ENCODE measurements around the gene TAAR8.

The TAAR8 gene

GRCh38 chr6:132570221-132570777 lies 17.8 kb downstream of the TAAR8 start, which contains the start of gene TAAR6:
Gene TAAR6, plus strand, starts transcription at chr6:132570322. Its CDS starts 0 bp downstream, at chr6:132570322.
- no peaks in the 10 kb centered on the region for H3K9me3 ChIP-seq
- no peak within 1 kb of the TSS for H3K27ac ChIP-seq
- H3K36me3 ChIP-seq = no peaks in the 10 kb centered on the region
- TF ChIP-seq CTCF (IDR thresholded peaks at IDR 0.05) = no peak
- H3K27me3 ChIP-seq = peaks cover 32% of the 10 kb centered on the region
- no peak within 1 kb of the TSS for H3K4me3 ChIP-seq (ENCODE audit: low read depth in 1 of 2, low read length in 1 of 2)
- H3K4me1 ChIP-seq (ENCODE audit: control insufficient read depth in 1 of 2, insufficient read depth in 1 of 2, low read depth in 1 of 2, low read length in 1 of 2) = peaks cover 21 to 27% of the 10 kb centered on the region in 2 experiments

- Histone ChIP-seq H3K27me3 (peaks cover 32% of the 10 kb centered on the region), H3K27ac (peak overlapping the region; percentile 48), H3K4me3 (ENCODE audit: low read depth in 1 of 2, low read length in 1 of 2) (no peak overlapping the region), H3K9me3 (no peaks in the 10 kb centered on the region), H3K36me3 (no peaks in the 10 kb centered on the region), H3K4me1 (ENCODE audit: control insufficient read depth in 1 of 2, insufficient read depth in 1 of 2, low read depth in 1 of 2, low read length in 1 of 2) (peaks cover 21 to 27% of the 10 kb centered on the region in 2 experiments)
- no peak for TF ChIP-seq CTCF (IDR thresholded peaks at IDR 0.05)
Observed at GRCh38 chr6:132571774-132572173, 19.3 kb downstream of the TAAR8 start.

DNA sequence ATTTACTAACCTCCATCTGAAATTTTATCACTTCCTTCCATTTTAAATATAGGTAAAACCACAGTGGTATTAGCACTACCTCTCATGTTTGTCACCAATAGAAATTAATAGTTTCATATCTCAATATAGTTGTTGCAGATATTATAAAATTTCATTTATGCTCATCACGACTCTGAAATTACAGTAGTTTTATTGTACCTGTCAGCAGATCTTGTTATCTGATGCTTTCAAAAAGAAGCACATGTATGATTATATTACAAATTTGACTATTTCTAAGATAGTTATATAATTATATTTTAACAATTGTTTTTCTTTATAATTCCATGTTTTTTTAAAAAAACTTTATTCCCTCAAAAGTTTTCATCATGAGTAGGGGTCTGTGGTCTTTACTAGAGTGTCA lies 32.2 kb downstream of the TAAR8 start:
- Histone ChIP-seq H3K36me3 (no peaks in the 10 kb centered on the region), H3K27me3 (peaks cover 17% of the 10 kb centered on the region), H3K27ac (no peak overlapping the region), H3K4me1 (ENCODE audit: control insufficient read depth in 1 of 2, insufficient read depth in 1 of 2, low read depth in 1 of 2, low read length in 1 of 2) (peaks cover 27 to 39% of the 10 kb centered on the region in 2 experiments), H3K9me3 (no peaks in the 10 kb centered on the region), H3K4me3 (ENCODE audit: low read depth in 1 of 2, low read length in 1 of 2) (no peak overlapping the region)
- TF ChIP-seq CTCF (IDR thresholded peaks at IDR 0.05) = no peak

DNA sequence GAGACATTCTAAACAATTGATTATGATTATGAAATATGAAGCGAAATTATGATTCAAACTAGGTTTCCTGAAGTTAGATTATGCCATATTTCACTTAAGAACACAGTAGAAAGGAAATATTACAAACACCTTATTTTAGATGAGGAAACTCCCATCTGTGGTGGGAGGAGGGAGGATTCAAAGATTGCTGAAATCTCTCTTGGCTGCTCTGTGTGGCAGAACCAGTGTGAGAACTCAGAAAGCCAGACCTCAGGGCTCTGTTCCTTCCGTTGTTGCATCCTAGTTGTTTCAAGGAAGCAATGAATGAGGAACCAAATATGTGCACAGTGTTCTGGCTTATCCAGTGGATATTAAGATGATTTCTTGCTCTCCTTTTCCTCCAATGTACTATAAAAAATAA lies 35.0 kb downstream of the TAAR8 start:
- H3K36me3 ChIP-seq = no peaks in the 10 kb centered on the region
- H3K27me3 ChIP-seq = peaks cover 6% of the 10 kb centered on the region
- TF ChIP-seq CTCF (IDR thresholded peaks at IDR 0.05) = no peak
- H3K27ac ChIP-seq = peak overlapping the region; percentile 61
- H3K9me3 ChIP-seq = no peaks in the 10 kb centered on the region
- H3K4me1 ChIP-seq (ENCODE audit: control insufficient read depth in 1 of 2, insufficient read depth in 1 of 2, low read depth in 1 of 2, low read length in 1 of 2) = peaks cover 51 to 67% of the 10 kb centered on the region in 2 experiments
- no peak overlapping the region for H3K4me3 ChIP-seq (ENCODE audit: low read depth in 1 of 2, low read length in 1 of 2)

GRCh38 chr6:132589454-132589853 lies 37.0 kb downstream of the TAAR8 start, which contains the start of gene TAAR5:
Gene TAAR5, minus strand, starts transcription at chr6:132589741. Its CDS starts 55 bp downstream, at chr6:132589686.
- no peak within 1 kb of the TSS for H3K4me3 ChIP-seq (ENCODE audit: low read depth in 1 of 2, low read length in 1 of 2)
- H3K27ac ChIP-seq = no peak within 1 kb of the TSS
- no peak for TF ChIP-seq CTCF (IDR thresholded peaks at IDR 0.05)
- no peaks in the 10 kb centered on the region for H3K27me3 ChIP-seq
- H3K4me1 ChIP-seq (ENCODE audit: control insufficient read depth in 1 of 2, insufficient read depth in 1 of 2, low read depth in 1 of 2, low read length in 1 of 2) = peaks cover 62 to 80% of the 10 kb centered on the region in 2 experiments
- no peaks in the 10 kb centered on the region for H3K9me3 ChIP-seq
- no peaks in the 10 kb centered on the region for H3K36me3 ChIP-seq

All from neutrophil (primary cell).